RKO (cell line): ENCODE measurements around the gene DNTT.

ENCODE experiments used
- DNase-seq: peaks from one replicate; pipeline ENCODE4 v3.0.0-alpha.2; 2016; ENCODE audit warnings: low spot score

DNTT gene

GRCh38 chr10:96342402-96342801, 38.2 kb downstream of the DNTT start:
- DNase-seq: no peak

GRCh38 chr10:96344178-96344577, 39.9 kb downstream of the DNTT start:
- no peak for DNase-seq

DNA sequence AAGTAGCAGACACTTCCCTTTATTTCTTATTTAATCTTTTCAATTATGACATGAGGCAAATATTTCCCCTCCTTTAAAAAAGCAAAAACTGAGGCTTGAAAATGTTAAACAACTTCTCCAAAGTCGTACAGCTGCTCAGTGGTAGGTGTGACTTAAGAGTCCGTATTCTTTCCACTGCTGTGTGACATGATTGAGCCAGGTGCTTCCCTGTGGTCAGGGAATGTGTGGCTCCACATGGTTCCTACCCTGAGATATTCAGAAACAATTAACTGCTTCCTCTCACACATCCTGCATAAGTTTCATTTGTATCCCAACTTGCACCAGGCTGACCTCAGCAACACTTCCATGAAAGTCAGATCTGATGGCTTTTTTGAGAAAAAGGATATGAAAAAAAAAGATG, 41.0 kb downstream of the DNTT start:
- no peak for DNase-seq

- DNase-seq: no peak
Measured at GRCh38 chr10:96346295-96346694, 42.1 kb downstream of the DNTT start.

DNA sequence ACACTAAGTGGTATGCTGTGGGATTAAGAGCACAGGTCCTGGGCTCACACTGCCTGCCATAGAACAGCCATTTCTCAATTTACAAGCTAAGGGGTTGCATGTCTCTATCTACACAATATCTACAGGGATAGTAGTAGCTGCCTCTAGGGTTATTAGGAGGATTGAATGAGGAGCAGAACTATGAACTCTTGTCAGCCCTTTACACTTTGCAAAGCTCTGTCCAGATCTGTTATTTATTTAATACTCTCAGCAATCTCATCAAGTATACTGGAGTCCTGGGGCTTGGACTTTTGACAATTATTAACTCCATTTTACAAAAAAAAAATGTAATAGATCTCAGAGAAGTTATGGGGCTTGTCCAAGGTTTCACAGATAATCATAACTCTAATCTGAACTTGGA, 47.8 kb downstream of the DNTT start:
- no peak for DNase-seq

DNA sequence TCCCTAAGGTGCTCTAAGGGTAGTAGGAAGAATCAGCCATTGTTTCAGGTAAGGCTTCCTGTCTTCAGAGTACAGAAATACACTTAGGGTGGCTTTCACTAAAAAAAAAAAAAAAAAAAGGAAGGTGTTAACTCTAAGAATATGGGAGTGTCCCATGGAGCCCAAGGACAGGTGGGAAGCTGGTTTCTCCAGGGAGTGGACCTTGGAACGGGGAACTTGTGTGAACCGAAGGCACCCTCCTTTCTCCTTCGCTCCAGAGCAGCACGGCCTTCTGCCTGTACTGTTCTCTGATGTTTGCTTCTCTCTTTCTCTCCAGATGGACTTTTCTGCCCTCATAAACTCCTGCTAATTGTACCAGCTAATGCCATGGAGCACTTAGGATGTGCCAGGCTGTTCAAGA, 48.3 kb downstream of the DNTT start:
- no peak for DNase-seq

DNA sequence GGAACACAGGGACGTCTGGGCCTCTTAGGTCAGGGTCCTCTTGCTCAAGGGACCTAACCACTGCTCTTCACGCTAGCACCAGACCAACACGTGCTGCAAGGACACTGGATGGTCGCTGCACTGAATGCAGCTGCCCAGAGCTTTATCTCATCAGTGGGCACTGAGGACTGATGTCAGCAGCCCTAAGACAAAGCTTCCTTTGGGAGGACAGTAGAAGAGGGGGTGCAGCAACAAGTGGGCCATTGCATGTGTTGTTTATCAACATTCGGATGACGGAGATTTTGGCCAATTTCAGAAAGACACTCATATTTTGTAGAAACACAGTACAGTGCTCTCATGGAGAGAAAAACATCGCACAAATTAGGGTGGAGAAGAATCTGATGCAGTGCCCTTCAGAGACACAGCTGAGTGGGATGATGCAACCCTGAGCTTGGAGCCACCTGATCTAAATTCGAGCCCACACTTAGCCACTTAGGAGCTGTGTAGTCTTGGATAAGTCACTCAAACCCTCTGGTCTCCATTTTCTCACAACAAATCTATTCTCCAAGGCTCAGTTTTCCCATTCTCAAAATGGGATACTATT, 52.9 kb downstream of the DNTT start:
- DNase-seq: no peak

DNA sequence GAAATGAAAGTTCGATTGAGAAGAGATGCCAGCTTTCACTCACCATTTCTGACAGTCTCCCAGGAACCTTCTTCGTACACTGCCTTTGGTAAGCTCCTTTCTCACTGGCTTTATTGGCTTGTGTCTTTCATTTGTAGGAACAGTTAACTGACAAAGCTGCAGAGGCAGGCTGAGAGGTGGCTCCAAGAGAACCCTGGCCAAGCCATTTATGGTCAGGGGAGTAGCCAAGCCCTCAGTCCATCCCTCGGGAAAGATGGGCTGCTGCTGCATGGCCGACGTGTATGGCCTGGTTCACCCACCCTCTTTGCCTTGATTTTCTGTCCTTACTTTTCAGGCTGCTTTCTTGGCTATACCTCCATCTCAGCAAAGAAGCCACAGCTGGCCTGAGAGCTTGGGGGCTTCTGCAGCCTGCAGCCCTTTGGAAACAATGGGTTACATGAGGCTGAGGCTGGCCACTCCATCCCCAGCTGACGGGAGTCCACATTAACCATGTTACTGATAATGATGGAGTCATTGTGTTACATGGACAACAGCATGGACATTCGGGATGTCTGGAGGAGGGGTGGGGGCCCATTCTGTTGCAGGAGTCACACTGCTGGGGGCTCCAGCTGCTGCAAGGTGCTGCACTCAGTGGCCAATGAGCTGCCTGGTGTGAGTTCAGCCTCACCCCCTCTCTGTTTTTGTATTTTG, 54.8 kb downstream of the DNTT start, which contains the start of gene OPALIN:
Gene OPALIN (minus strand): TSS at position 152 of the 690 bp plus-strand sequence. CDS start 106 bp downstream, at position 46.
- DNase-seq: no peak

DNA sequence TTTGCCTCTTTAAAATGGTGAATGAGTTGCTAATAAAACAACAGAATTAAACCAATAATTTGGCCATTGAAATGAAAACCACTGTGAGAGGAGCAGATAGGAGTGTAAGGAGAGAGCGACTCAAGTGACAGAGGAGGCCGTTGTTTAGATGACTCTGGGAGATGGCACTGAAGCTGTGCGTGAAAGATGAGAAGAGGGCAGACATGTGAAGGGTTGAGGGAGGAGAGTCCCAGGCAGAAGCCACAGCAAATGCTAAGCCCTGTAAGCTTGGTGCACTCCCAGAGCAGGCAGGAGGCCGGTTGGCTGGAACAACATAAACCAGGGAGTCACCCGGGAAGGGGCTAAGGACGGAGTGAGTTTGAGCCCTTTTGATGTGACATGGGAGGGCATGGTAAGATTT, 55.4 kb downstream of the DNTT start:
- DNase-seq: no peak

- no peak for DNase-seq
Measured at GRCh38 chr10:96360331-96360730, 56.1 kb downstream of the DNTT start.

DNA sequence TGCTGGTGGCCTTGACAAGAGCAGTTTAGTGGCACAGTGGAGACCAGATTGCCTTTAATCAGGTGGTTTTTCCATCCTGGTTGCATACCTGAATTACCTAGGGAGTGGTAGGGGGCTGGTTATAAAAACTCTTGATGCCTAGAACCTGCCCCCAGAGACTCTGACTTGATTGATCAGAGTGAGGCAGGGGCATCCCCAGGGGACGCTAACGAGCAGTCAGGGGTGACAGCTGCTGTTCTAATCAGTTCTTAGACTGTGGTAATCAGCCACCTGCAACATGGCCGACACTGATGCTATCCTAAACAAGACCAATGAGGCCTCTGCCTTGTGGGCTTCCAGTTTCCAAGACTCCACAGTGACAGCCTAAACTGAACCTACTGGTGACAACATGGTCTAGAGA, 56.5 kb downstream of the DNTT start:
- no peak for DNase-seq

DNA sequence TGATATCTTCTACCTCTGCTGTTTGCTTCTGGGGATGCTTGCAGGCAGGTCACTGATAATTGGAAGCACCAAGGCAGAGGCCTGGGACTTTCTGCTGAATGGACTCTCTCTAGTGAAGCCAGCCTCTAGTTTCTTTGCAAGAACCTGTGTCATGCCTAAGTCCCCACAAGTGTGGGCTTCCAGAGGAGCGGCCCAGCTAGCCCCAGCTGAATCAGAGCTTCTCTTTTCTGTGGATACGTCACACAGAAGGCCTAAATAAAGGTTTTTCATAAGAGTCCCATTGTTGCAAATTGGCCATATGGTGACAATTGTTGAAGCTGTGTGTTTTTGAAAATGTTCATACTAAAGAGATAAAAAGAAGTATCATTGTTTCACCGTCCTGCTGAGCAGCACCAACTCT, 61.3 kb downstream of the DNTT start:
- DNase-seq: no peak

- no peak for DNase-seq
Measured at GRCh38 chr10:96366508-96366907, 62.3 kb downstream of the DNTT start.

GRCh38 chr10:96367470-96367869, 63.2 kb downstream of the DNTT start:
- no peak for DNase-seq

DNA sequence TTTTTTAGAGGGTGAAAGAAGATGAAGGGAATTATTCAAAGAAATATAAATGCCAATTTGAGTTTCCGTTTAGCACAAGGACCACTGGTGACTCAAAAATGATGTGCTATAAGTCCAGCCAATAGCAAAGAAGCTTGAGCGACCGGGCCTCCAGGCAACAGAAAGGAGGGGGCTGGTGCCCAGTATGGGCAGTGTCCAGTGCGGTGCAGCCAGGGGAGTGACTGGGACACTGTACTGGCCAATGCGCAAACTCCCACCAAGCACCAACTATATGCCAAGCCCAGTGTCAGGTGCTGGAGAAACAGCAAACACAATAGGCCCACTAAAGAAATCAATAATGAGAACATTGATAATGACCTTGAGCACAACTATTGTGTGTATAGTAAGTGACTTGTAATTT, 64.7 kb downstream of the DNTT start:
- no peak for DNase-seq

DNA sequence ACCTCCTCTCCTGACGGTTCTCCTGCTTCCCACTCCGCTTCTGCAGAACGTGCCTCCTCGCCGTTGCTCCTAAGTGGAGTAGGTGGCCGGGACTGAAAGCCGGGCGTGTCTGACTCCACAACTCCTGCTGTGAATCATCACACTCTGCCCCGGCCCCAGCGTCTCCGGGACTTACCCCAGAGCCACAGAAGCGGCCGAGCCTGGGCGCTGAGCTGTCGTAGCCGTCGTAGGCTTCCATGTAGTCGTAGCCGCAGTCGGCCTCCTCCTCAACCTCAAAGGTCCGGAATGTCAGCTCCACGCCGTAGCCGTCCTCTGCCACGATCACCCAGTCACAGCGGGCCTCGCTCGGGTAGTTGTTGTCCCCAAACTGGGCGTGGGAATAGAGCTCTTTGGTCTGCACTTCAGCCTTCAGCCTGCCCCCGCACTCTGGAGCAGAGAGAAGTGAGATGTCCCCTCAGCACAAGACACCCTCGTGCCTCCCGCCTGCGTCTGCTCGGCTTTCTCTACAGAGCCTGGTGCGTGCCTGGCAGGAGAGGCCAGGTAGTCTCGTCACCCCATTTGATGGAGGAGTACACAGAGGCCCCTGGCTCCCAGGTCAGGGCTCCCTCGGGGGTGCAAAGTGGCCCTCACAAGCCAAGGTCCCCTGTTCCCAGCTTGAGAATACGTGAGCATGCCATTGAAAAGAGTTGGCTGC, 65.8 kb downstream of the DNTT start:
- peak; percentile 44 for DNase-seq

- peak; percentile 57 for DNase-seq
Measured at GRCh38 chr10:96370584-96371157, 66.4 kb downstream of the DNTT start.

- DNase-seq: no peak
Measured at GRCh38 chr10:96371356-96371755, 67.1 kb downstream of the DNTT start.

- no peak for DNase-seq
Measured at GRCh38 chr10:96374004-96374403, 69.8 kb downstream of the DNTT start.

DNA sequence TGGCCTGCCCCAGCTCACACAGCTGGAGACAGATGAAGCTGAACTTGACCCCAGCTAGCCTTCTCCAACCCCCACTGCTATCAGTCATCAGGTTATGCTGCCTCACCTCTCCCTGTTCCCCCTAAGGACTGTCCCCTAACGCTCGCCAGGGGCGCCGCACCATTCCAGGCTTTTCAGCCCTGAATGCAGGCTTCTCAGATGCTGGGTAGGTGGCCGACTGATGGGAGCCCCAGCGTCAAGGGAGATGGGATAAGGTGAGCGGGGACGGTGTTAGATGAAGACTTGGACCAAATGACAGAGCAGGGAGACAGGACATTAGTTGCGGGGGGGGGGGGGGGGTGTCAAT, 70.4 kb downstream of the DNTT start:
- no peak for DNase-seq

GRCh38 chr10:96374985-96375830, 71.0 kb downstream of the DNTT start:
- DNase-seq: peak; percentile 89

DNA sequence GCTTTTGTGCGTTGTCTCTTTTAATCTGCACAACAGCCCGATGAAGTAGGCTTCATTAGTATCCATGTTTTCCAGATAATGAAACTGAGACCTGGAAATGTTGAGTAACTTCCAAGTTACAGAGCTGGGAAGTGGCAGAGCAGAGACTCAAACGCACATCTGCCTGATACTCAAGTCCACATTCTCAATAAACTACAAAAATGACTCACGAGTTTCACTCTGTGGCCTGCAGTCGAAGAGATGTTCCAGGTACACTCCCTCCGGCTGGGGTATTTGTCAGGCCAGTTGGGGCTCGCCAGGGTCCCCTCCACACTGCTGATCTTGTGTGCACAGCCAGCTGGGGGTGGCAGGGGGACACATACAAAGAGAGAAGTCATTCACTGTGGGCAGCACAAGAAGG, 72.2 kb downstream of the DNTT start:
- no peak for DNase-seq
